Activated naive CD8-positive, alpha-beta T cell (primary cell): ENCODE results near the gene FRMD4A.
"Not testable (repeated sequence)": the region's sequence is repeated elsewhere in the genome, so short reads cannot be mapped to it uniquely, and the experiment has no call there.

Experiments used
- H3K27ac Mint-ChIP-seq: one replicate; pipeline ENCODE4 v1.8.0; 2021; ENCODE audit warnings: mixed read lengths
- H3K27me3 Mint-ChIP-seq: one replicate; pipeline ENCODE4 v1.8.0; 2021; ENCODE audit warnings: mixed read lengths
- H3K36me3 Mint-ChIP-seq: one replicate; pipeline ENCODE4 v1.8.0; 2021; ENCODE audit warnings: mixed read lengths
- H3K4me1 Mint-ChIP-seq: one replicate; pipeline ENCODE4 v1.8.0; 2021; ENCODE audit warnings: low read depth, mixed read lengths
- H3K4me3 Mint-ChIP-seq: one replicate; pipeline ENCODE4 v1.8.0; 2021; ENCODE audit warnings: mild to moderate bottlenecking, mixed read lengths
- H3K9me3 Mint-ChIP-seq: one replicate; pipeline ENCODE4 v1.8.0; 2021; ENCODE audit warnings: low read depth, mixed read lengths

The FRMD4A gene

DNA sequence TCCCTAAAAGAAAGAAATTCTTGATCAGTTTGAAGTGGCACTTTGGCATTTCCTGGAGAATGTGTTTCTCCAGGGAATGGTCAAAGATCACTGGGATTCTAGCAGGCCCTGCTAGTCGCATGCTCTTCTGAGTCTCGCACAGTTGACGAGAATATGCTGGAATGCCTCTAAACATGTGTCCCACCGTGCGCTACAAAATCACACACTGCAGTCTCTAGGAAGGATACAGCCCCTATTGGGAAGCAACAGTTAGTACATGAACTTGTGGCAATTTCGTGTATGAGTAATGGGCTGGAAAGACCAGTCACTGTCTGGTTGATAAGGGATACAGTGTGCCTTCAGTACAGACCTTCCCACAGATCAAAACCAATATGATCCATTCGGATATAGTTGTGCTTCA, 486.1 kb downstream of the FRMD4A start:
- Mint-ChIP-seq H3K9me3 (no peaks in the 10 kb centered on the region), H3K27me3 (peaks cover 6% of the 10 kb centered on the region), H3K4me1 (peaks cover 15% of the 10 kb centered on the region), H3K27ac (no peak overlapping the region), H3K4me3 (no peak overlapping the region), H3K36me3 (peaks cover 2% of the 10 kb centered on the region)

- H3K9me3 Mint-ChIP-seq, result no peaks in the 10 kb centered on the region
- peaks cover 7% of the 10 kb centered on the region for H3K4me1 Mint-ChIP-seq
- H3K36me3 Mint-ChIP-seq, result peaks cover 2% of the 10 kb centered on the region
- no peak overlapping the region for H3K27ac Mint-ChIP-seq
- no peak overlapping the region for H3K4me3 Mint-ChIP-seq
- peaks cover 4% of the 10 kb centered on the region for H3K27me3 Mint-ChIP-seq
These were observed 488.6 kb downstream of the FRMD4A start for GRCh38 chr10:13842117-13842516.

- H3K27me3 Mint-ChIP-seq, result no peaks in the 10 kb centered on the region
- no peak overlapping the region for H3K27ac Mint-ChIP-seq
- no peaks in the 10 kb centered on the region for H3K4me1 Mint-ChIP-seq
- no peaks in the 10 kb centered on the region for H3K9me3 Mint-ChIP-seq
- H3K4me3 Mint-ChIP-seq, result no peak overlapping the region
- peaks cover 2% of the 10 kb centered on the region for H3K36me3 Mint-ChIP-seq
These were observed 490.7 kb downstream of the FRMD4A start for GRCh38 chr10:13840036-13840435.

DNA sequence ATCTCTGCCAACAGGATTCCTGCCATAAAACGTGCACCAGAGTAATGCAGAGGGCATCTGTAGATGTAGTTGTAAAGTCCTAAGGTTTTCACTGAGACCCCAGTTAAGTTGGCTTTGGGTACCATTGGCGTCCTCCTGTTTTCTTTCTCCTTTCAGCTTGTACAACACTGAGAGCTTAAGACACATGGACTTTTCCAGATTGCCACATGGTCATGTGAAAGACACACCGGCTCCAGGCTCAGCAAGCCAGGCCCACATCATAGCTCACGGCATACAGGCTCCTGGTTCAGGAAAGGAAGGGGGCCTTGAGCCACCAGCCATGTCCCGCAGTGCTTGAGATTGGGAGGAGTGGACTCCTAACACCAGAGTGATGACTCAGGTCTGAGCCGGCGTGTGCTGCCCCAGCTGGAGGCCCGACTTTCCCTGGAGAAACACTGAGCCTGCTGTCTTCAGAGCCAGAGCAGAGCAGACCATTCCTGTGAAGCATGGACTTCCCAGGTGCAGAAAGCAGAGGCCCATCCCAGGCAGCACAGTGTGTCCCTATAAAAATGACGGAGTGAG, 491.2 kb downstream of the FRMD4A start:
- Mint-ChIP-seq H3K36me3 (peaks cover 2% of the 10 kb centered on the region), H3K4me3 (no peak overlapping the region), H3K9me3 (no peaks in the 10 kb centered on the region), H3K27me3 (no peaks in the 10 kb centered on the region), H3K27ac (no peak overlapping the region), H3K4me1 (no peaks in the 10 kb centered on the region)

DNA sequence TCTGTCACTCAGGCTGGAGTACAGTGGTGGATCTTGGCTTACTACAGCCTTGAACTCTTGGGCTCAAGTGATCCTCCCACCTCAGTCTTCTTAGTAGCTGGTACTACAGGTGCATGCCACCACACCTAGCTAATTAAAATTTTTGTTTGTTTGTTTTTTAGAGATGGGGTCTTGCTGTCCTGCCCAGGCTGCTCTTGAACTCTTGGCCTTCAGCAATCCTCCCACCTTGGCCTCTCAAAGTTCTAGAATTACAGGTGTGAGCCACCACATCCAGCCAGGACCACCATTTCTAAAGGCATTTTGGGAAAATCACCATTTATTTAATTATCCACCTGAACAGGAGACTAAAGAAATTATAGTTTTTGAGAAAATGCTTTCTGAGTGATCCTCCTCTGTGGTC, 491.7 kb downstream of the FRMD4A start:
- no peaks in the 10 kb centered on the region for H3K27me3 Mint-ChIP-seq
- no peaks in the 10 kb centered on the region for H3K9me3 Mint-ChIP-seq
- H3K4me3 Mint-ChIP-seq, result no peak overlapping the region
- no peak overlapping the region for H3K27ac Mint-ChIP-seq
- H3K36me3 Mint-ChIP-seq, result peaks cover 2% of the 10 kb centered on the region
- H3K4me1 Mint-ChIP-seq, result no peaks in the 10 kb centered on the region

DNA sequence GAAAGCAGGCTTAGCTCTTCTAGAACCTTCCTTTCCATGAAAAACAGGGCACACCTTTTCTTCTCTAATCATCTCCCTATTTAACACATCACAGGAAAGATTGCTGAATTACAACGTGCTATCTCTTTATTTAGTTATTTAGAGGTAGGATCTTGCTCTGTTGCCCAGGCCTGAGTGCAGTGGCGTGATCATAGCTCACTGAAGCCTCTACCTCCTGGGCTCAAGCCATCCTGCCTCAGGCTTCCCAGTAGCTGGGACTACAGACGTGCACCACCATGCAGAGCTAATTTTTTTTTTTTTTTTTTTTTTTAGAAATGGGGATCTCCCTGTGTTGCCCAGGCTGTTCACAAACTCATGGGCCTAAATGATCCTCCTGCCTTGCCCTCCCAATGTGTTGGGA, 492.8 kb downstream of the FRMD4A start:
- no peak overlapping the region for H3K27ac Mint-ChIP-seq

DNA sequence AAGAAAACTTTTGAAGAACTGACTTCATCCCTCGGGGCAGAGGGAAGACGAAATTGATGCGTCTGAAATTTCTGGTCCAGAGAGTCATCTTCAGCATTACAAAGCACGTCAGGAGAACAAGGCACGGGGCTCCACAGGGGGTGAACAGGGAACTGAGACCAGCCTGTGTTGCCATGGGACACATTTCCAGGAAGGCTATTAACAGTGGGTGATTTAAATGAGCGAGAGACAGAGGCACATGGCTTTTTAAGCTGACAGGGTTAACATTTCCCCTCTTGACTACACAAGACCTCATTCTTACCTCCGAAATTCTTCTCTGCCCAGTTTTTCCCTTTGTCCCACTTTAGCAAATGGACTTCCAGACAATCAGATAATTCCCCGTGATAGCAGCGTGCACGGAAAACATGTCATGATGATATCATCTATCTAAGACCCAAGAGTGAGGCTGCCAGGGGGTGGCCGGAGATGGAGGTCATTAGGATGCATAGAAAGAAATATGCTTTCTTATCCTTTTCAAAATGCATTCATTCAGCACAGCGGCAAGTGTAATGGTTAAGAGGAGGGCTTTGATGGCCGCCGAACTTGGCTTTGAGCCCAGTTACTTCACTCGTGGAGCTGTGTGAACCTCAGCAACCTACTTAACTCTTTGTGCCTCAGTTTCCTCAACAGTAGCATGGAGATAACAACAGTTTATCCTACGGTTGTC, 496.0 kb downstream of the FRMD4A start:
- no peak overlapping the region for H3K27ac Mint-ChIP-seq
- H3K36me3 Mint-ChIP-seq, result no peaks in the 10 kb centered on the region
- H3K9me3 Mint-ChIP-seq, result no peaks in the 10 kb centered on the region
- H3K4me3 Mint-ChIP-seq, result no peak overlapping the region
- H3K27me3 Mint-ChIP-seq, result peaks cover 2% of the 10 kb centered on the region
- peaks cover 6% of the 10 kb centered on the region for H3K4me1 Mint-ChIP-seq

More for the DNA sequence above, 492.8 kb downstream of the FRMD4A start:
- peaks cover 2% of the 10 kb centered on the region for H3K36me3 Mint-ChIP-seq
- H3K4me3 Mint-ChIP-seq, result no peak overlapping the region
- no peaks in the 10 kb centered on the region for H3K4me1 Mint-ChIP-seq
- no peaks in the 10 kb centered on the region for H3K27me3 Mint-ChIP-seq
- no peaks in the 10 kb centered on the region for H3K9me3 Mint-ChIP-seq

DNA sequence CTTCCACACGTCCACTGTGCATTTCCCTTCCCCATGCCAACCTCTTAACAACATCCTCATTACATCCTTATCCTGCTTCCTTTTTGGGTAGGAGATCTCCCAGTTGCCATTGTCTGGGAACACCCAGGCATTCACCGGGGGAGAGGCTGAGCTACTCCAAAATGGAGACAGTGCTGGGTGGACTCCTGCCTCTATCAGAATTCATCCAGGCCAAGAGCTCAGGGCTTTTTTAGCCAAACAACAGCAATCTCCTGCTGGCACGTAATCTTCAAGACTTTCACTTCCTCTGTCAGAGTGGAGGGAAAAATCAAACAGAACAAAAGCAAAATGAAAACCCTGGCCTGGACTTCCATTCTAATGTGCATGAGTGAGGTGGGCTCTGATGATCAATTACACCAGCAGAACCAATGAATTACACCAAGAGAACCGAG, 499.0 kb downstream of the FRMD4A start:
- Mint-ChIP-seq H3K4me1 (peaks cover 6% of the 10 kb centered on the region), H3K27ac (no peak overlapping the region), H3K9me3 (no peaks in the 10 kb centered on the region), H3K4me3 (no peak overlapping the region), H3K27me3 (peaks cover 2% of the 10 kb centered on the region), H3K36me3 (no peaks in the 10 kb centered on the region)

- no peaks in the 10 kb centered on the region for H3K36me3 Mint-ChIP-seq
These were observed 500.3 kb downstream of the FRMD4A start for GRCh38 chr10:13830385-13830784.

DNA sequence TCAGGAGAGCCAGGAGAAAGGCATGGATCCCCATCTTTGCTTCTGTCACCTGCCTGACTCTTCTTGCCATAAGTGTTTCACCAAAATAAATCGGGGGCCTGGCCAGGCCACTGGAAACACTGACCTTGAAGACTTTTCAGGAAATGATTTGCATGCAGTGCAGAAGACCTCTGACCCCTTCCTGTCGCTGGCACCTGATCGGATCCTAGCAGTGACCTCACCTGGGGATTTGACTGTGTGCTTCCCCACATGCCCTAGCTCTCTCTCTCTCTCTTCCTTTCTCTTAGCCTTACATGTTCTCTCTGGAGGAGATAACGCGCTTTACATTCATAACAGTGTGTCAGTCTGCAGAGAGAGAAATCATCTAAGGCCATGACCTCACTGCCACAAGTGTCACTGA, 500.9 kb downstream of the FRMD4A start:
- peaks cover 2% of the 10 kb centered on the region for H3K27me3 Mint-ChIP-seq
- H3K4me1 Mint-ChIP-seq, result peaks cover 6% of the 10 kb centered on the region
- no peak overlapping the region for H3K27ac Mint-ChIP-seq
- no peaks in the 10 kb centered on the region for H3K36me3 Mint-ChIP-seq
- no peak overlapping the region for H3K4me3 Mint-ChIP-seq
- H3K9me3 Mint-ChIP-seq, result no peaks in the 10 kb centered on the region

More at GRCh38 chr10:13830385-13830784, 500.3 kb downstream of the FRMD4A start:
- no peak overlapping the region for H3K4me3 Mint-ChIP-seq
- H3K27ac Mint-ChIP-seq, result no peak overlapping the region
- H3K27me3 Mint-ChIP-seq, result peaks cover 2% of the 10 kb centered on the region
- H3K4me1 Mint-ChIP-seq, result peaks cover 6% of the 10 kb centered on the region
- H3K9me3 Mint-ChIP-seq, result no peaks in the 10 kb centered on the region

GRCh38 chr10:13828284-13828683, 502.4 kb downstream of the FRMD4A start:
- H3K4me1 Mint-ChIP-seq, H3K36me3 Mint-ChIP-seq, H3K27ac Mint-ChIP-seq, H3K9me3 Mint-ChIP-seq, H3K4me3 Mint-ChIP-seq, H3K27me3 Mint-ChIP-seq: not testable (repeated sequence)

- Mint-ChIP-seq H3K4me3 (no peak overlapping the region), H3K27me3 (peaks cover 2% of the 10 kb centered on the region), H3K36me3 (no peaks in the 10 kb centered on the region), H3K27ac (no peak overlapping the region), H3K4me1 (peaks cover 6% of the 10 kb centered on the region), H3K9me3 (no peaks in the 10 kb centered on the region)
These were observed 503.5 kb downstream of the FRMD4A start for GRCh38 chr10:13827076-13827797.

- H3K4me3 Mint-ChIP-seq, result no peak overlapping the region
- H3K27ac Mint-ChIP-seq, result no peak overlapping the region
- peaks cover 13% of the 10 kb centered on the region for H3K4me1 Mint-ChIP-seq
- H3K36me3 Mint-ChIP-seq, result peaks cover 2% of the 10 kb centered on the region
- no peaks in the 10 kb centered on the region for H3K9me3 Mint-ChIP-seq
- no peaks in the 10 kb centered on the region for H3K27me3 Mint-ChIP-seq
These were observed 506.9 kb downstream of the FRMD4A start for GRCh38 chr10:13823709-13824405.

DNA sequence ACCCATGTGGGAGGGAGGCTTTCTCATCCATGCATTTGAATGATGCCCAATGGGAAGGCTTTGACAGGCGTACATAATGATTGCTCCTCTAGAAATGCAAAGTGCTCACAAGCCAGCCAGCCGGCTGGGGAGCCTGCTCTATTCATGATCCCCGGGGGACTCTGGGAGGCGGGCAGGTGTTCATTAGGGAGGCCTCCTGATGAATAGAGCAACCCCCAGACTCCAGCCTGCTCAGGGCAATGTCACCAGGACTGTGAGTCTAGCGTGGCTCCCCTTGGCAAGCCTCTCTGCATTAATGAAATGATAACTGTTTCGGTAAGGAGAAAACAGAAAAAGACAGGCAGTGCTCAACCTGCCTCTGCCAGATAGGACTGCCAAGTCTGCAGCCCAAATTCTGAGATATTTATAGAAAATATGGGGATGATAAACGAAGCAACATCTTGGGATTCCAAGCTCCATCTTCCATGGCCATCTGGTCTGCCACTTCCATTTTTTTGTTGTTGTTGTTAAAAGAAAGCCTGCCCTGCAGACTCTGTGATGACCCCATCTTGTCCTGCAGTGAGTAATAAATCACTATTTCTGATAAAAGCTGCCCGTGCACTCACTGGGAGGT, 507.5 kb downstream of the FRMD4A start:
- Mint-ChIP-seq H3K9me3 (no peaks in the 10 kb centered on the region), H3K36me3 (peaks cover 2% of the 10 kb centered on the region), H3K4me1 (peaks cover 13% of the 10 kb centered on the region), H3K27me3 (no peaks in the 10 kb centered on the region), H3K27ac (no peak overlapping the region), H3K4me3 (no peak overlapping the region)

- H3K27ac Mint-ChIP-seq, result no peak overlapping the region
- H3K27me3 Mint-ChIP-seq, result no peaks in the 10 kb centered on the region
- H3K4me1 Mint-ChIP-seq, result peaks cover 13% of the 10 kb centered on the region
- H3K9me3 Mint-ChIP-seq, result peaks cover 3% of the 10 kb centered on the region
- no peak overlapping the region for H3K4me3 Mint-ChIP-seq
- peaks cover 5% of the 10 kb centered on the region for H3K36me3 Mint-ChIP-seq
These were observed 508.2 kb downstream of the FRMD4A start for GRCh38 chr10:13822490-13822889.
